ENCODE results near the gene TSPOAP1.

TSPOAP1 gene, protein sequence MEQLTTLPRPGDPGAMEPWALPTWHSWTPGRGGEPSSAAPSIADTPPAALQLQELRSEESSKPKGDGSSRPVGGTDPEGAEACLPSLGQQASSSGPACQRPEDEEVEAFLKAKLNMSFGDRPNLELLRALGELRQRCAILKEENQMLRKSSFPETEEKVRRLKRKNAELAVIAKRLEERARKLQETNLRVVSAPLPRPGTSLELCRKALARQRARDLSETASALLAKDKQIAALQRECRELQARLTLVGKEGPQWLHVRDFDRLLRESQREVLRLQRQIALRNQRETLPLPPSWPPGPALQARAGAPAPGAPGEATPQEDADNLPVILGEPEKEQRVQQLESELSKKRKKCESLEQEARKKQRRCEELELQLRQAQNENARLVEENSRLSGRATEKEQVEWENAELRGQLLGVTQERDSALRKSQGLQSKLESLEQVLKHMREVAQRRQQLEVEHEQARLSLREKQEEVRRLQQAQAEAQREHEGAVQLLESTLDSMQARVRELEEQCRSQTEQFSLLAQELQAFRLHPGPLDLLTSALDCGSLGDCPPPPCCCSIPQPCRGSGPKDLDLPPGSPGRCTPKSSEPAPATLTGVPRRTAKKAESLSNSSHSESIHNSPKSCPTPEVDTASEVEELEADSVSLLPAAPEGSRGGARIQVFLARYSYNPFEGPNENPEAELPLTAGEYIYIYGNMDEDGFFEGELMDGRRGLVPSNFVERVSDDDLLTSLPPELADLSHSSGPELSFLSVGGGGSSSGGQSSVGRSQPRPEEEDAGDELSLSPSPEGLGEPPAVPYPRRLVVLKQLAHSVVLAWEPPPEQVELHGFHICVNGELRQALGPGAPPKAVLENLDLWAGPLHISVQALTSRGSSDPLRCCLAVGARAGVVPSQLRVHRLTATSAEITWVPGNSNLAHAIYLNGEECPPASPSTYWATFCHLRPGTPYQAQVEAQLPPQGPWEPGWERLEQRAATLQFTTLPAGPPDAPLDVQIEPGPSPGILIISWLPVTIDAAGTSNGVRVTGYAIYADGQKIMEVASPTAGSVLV (N-terminal part only)

GRCh38 chr17:58328195-58329034 lies at the start of gene TSPOAP1:
TSS of gene TSPOAP1 (minus strand) at chr17:58328795. CDS start at chr17:58327920, 875 bp downstream.
- DNase-seq (ENCODE audit: low spot score), result no peak

DNA sequence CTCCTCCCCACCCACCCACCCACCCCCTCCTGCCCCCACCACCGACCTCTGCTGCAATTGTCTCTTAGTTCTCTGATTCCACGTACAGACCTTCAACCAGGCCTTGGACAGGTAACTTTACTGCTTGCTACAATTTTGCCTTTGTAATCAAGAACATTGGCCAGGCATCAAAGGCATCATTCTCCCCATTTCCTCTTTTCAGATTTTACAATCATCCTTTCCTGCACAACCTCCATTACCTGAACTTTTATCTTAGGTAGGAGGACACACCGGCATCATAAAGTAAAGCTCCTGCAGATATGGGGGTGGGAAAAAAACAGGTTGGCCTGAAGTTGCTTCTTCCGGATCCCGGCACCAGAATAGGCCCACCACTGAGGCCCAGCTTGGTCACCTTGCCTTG lies 49.1 kb upstream of the TSPOAP1 start:
- no peak for DNase-seq (ENCODE audit: low spot score)

- no peak for DNase-seq (ENCODE audit: low spot score)
Measured at GRCh38 chr17:58377093-58377601, 48.6 kb upstream of the TSPOAP1 start.

GRCh38 chr17:58376472-58377000 lies 47.9 kb upstream of the TSPOAP1 start:
- no peak for DNase-seq (ENCODE audit: low spot score)

DNA sequence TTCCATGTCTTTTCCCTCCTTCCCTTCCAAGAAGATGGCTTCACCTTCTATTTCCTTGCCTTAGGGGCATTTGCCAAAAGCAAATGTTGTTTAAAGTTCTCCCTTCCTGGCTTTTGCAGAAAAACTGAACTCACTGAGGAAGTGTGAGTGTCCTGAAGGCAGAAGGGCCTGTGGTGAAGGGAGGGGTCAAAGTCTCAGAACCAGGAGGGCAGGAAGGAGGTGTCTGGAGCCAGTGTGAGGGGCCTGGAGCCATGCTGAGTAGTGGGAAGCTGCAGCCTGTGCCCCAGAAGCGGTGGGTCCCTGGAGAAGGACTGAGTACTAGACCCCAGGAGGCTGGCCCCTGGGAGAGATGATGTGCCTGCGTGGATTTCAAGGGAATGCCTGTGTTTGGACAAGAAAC lies 47.2 kb upstream of the TSPOAP1 start:
- no peak for DNase-seq (ENCODE audit: low spot score)

GRCh38 chr17:58375256-58375655 lies 46.7 kb upstream of the TSPOAP1 start:
- DNase-seq (ENCODE audit: low spot score), result no peak

GRCh38 chr17:58373923-58374322 lies 45.3 kb upstream of the TSPOAP1 start:
- no peak for DNase-seq (ENCODE audit: low spot score)

DNA sequence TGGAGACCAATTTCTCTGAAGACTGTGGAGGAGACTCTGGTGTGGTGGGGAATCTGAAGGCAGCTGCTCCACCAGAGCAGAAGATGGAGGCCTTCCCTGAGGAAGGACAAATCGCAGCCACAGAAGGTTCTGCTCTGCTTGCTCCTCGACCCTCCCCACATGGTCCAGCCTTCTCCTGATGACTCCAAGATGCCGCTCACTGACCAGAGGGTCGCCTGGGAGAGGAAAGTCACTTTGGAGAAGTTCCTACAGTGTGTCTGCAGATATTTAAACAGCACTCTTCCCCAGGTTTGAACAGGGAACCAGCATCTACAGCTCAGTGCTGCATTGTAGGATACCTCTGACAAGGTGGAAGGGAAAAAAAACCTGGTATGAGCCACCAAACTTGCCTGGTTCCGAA lies 44.4 kb upstream of the TSPOAP1 start:
- no peak for DNase-seq (ENCODE audit: low spot score)

DNA sequence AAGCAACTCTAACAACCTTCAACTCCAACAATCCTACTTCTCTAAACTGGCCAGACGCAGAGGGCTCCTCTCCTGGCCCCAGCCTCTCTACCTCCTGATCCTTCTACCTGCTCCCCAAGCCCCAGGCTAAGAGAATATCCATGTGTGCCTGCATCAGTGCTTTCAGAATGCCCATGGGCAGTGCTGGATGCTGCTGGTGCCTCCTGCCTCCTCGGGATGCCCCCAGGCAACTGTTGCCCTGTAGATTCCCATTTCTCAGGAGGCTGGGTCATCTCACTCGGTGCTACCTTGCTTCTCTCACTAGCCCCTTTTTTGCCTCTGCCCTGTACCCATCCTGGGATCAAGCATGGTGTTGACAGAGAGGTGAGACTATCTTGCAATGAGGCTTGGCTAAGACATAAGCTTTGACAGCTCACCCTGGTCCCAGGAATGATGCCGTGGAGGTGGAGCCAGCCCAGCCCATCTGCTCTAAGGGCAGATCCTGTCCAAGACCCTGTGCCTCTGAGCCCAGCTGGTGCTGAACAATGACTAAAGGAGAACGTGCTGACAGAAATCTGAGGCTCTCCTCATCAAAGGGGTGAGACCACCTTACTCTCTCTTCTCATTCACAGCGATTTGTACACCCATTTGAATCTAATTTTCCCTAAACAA lies 42.8 kb upstream of the TSPOAP1 start:
- no peak for DNase-seq (ENCODE audit: low spot score)

DNA sequence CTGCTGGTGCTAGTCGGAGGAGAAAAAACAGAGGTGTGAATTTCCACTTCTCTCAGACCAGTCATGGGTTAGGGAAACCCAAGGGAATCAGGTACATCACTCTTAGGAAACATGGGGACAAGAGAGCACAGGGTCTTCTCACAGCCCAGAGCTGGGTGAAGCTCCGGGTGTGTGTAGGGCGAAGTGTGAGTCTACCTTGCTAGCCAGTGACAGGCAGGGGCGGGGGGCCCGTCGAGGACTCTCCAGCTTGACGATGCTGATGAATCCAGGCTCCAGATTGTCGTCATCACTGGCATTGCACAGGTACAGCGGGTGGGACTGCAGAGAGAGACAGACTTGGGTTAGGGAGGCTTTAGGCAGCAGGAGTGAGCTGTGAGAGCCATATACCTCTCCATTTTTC lies 42.1 kb upstream of the TSPOAP1 start:
- DNase-seq (ENCODE audit: low spot score), result no peak

DNA sequence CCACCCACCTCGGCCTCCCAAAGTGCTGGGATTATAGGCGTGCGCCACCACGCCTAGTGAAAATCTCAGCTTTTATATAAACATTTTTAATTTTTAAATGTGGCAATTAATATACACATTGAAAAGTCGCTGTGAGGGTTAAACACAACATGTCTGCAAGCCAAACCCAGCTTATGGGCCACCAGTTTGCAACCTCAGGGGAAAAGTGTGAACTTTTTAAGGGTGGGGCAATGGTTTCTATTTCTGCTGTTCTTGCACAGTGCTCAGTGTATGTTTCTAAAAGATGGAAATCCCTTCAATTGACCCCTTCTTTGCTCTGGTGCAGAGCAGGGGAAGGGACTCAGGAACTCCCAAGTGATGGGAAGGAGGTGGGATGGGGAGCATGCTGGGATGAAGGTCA lies 41.7 kb upstream of the TSPOAP1 start:
- DNase-seq (ENCODE audit: low spot score), result no peak

- DNase-seq (ENCODE audit: low spot score), result no peak
Measured at GRCh38 chr17:58369214-58370031, 40.8 kb upstream of the TSPOAP1 start.

GRCh38 chr17:58368860-58369213 lies 40.2 kb upstream of the TSPOAP1 start:
- no peak for DNase-seq (ENCODE audit: low spot score)

DNA sequence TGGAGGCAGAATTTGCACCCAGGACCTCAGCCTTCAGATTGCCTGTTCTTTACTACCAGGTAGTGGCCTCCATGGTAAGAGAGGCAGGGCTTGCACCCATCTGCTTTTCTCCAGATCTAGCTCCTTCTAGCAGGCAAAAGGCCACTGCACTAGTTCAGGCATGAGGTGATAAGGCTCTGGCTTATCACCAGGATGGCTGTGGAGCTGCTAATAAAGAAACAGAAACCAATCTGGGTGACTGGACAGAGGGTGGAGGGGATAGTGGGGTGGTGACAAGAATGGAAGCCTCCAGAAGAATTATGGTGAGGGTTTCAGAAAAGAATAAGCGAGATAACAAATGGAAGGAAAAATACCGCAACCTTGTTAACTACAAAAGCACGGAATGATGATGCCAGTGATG lies 38.9 kb upstream of the TSPOAP1 start:
- DNase-seq (ENCODE audit: low spot score), result no peak

DNA sequence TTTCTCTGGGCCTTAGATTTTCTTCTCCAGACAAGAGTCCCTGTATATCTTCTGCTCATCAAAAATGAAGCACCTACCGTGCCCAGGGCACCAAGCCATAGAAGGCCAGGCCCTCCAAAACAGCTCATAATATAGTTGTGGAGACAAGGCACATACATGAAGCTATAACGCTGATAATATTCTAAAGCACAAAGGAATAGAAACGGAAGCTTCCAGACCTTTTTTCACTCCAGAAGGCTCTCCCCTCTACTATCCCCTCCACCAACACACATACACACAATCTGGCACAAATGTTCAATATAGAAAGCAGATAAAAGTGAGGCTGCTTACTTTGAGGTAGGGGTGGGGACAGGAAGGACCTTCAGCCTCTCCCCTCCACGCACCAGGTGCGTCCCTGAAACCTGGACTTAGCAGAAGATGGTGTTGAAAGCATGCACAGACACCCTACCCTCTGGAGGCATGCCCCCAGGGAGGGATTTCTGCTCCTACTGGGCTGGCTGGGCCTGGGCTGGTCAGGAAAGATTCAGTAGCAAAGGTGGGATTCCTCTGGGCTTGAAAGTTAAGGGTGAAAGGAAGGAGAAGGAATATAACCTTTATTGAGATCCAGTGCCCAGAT lies 37.5 kb upstream of the TSPOAP1 start:
- no peak for DNase-seq (ENCODE audit: low spot score)

GRCh38 chr17:58365185-58365979 lies 36.8 kb upstream of the TSPOAP1 start:
- DNase-seq (ENCODE audit: low spot score), result no peak

GRCh38 chr17:58364270-58364942 lies 35.8 kb upstream of the TSPOAP1 start:
- no peak for DNase-seq (ENCODE audit: low spot score)

Data from D341Med (cell line).